NCI-H69 (cell line): ENCODE measurements around the gene PTRH2.

Source experiments
- DNase-seq: peaks from one replicate; lab custom pipeline; 2025; lab: John Stamatoyannopoulos, UW

Gene PTRH2

GRCh38 chr17:59719526-59719925 is 12.3 kb upstream of the PTRH2 start:
- DNase-seq, result no peak

GRCh38 chr17:59716427-59716826 is 9.2 kb upstream of the PTRH2 start:
- no peak for DNase-seq

- DNase-seq, result no peak
Measured at GRCh38 chr17:59714255-59714654, 7.0 kb upstream of the PTRH2 start.

GRCh38 chr17:59712862-59713261 is 5.6 kb upstream of the PTRH2 start:
- DNase-seq, result no peak

GRCh38 chr17:59711936-59712335 is 4.7 kb upstream of the PTRH2 start:
- no peak for DNase-seq

- peak; percentile 58 for DNase-seq
Measured at GRCh38 chr17:59707971-59708430, 771 bp upstream of the PTRH2 start.

- DNase-seq, result no peak
Measured at GRCh38 chr17:59702304-59702703, 4.9 kb downstream of the PTRH2 start.

- no peak for DNase-seq
Measured at GRCh38 chr17:59699786-59700185, 7.4 kb downstream of the PTRH2 start.

- no peak for DNase-seq
Measured at GRCh38 chr17:59699218-59699617, 8.0 kb downstream of the PTRH2 start.

- DNase-seq, result no peak
Measured at GRCh38 chr17:59698143-59698542, 9.1 kb downstream of the PTRH2 start.

GRCh38 chr17:59696682-59697277 is 10.4 kb downstream of the PTRH2 start:
- DNase-seq, result peak; percentile 35

- peak; percentile 24 for DNase-seq
Measured at GRCh38 chr17:59695945-59696681, 11.1 kb downstream of the PTRH2 start.

- no peak for DNase-seq
Measured at GRCh38 chr17:59694344-59694743, 12.9 kb downstream of the PTRH2 start.

- DNase-seq, result no peak
Measured at GRCh38 chr17:59693582-59693981, 13.6 kb downstream of the PTRH2 start.

- DNase-seq, result no peak
Measured at GRCh38 chr17:59688496-59688895, 18.7 kb downstream of the PTRH2 start.

- DNase-seq, result no peak
Measured at GRCh38 chr17:59688008-59688407, 19.2 kb downstream of the PTRH2 start.

- no peak for DNase-seq
Measured at GRCh38 chr17:59684967-59685366, 22.3 kb downstream of the PTRH2 start.

GRCh38 chr17:59683283-59683682 is 23.9 kb downstream of the PTRH2 start:
- DNase-seq, result peak; percentile 40

- no peak for DNase-seq
Measured at GRCh38 chr17:59680314-59680713, 26.9 kb downstream of the PTRH2 start.

GRCh38 chr17:59678918-59679317 is 28.3 kb downstream of the PTRH2 start:
- DNase-seq, result no peak

GRCh38 chr17:59676716-59677115 is 30.5 kb downstream of the PTRH2 start:
- DNase-seq, result peak; percentile 85

- DNase-seq, result no peak
Measured at GRCh38 chr17:59675231-59675630, 32.0 kb downstream of the PTRH2 start.

- no peak for DNase-seq
Measured at GRCh38 chr17:59671386-59671785, 35.8 kb downstream of the PTRH2 start.

- DNase-seq, result no peak
Measured at GRCh38 chr17:59669944-59670343, 37.3 kb downstream of the PTRH2 start.
